ENCODE results near the gene RPL41. TPM values are rescaled to one million over a fixed set of nuclear protein-coding genes. Genes with fewer than 3 reads are reported as not detected.
"Not testable (repeated sequence)": the region's sequence is repeated elsewhere in the genome, so short reads cannot be mapped to it uniquely, and the experiment has no call there.

Gene RPL41
- total RNA-seq, 2 experiments from 2014 or later: 4,462 to 4,551 TPM

- POLR2A ChIA-PET: interaction anchor here (0.5 to 4.8 kb wide), 25 partner anchors 8 to 375 kb away, joined by 3 to 111 read pairs (median 8); partner anchors contain the start of genes ERBB3, ESYT1, MYL6B and ORMDL2
- Mint-ChIP-seq H3K4me1 (peaks cover 46% of the 10 kb centered on the region), H3K36me3 (peaks cover 29% of the 10 kb centered on the region), H3K4me3 (peak overlapping the region; percentile 90), H3K27me3 (no peaks in the 10 kb centered on the region), H3K9me3 (no peaks in the 10 kb centered on the region), H3K27ac (peak overlapping the region; percentile 95)
- DNase-seq: no peak
- ATAC-seq (ENCODE audit: low read depth): peak; percentile 3
Measured at GRCh38 chr12:56104815-56105608, 11.4 kb upstream of the RPL41 start.

DNA sequence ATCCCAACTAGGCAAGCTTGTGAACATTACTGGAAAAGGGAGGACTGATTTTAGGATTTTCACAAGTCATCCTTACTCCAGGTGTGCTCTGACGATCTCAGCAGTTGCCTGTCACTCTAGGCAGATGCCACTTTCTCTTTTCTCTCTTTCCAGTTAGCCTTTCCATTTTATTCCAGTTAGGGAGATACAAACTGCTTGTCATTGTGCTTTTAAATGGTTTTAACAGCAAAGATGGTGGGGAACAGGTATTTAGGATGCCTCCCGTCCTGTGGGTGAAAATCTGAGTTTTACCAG, 10.9 kb upstream of the RPL41 start:
- Mint-ChIP-seq H3K9me3 (no peaks in the 10 kb centered on the region), H3K27ac (peak overlapping the region; percentile 95), H3K36me3 (peaks cover 31% of the 10 kb centered on the region), H3K4me1 (peaks cover 48% of the 10 kb centered on the region), H3K4me3 (peak overlapping the region; percentile 90), H3K27me3 (no peaks in the 10 kb centered on the region)
- ATAC-seq (ENCODE audit: low read depth) (no peak), DNase-seq (no peak)
- POLR2A ChIA-PET: interaction anchor here (0.5 to 4.8 kb wide), 14 partner anchors 11 to 359 kb away, joined by 3 to 111 read pairs (median 10); partner anchors contain the start of genes ERBB3, ESYT1, MYL6B and ORMDL2

DNA sequence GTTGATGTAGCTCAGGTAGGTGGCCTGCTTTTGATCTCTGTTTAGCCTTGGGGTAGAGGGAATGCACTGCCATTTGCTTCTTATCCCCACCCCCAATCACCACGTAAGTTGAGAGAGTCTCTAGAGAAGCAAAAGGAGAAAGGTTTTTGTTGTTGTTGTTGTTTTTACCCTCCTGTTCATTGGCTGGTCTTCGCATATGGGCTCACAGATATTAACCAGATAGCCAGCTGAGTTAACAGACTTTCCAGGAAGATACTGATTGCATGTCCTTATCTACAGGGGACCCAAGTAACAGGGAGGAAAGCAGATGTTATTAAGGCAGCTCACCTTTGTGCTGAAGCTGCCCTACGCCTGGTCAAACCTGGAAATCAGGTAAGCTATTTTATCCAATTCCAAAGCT, 9.2 kb upstream of the RPL41 start:
- peaks cover 42% of the 10 kb centered on the region for H3K4me1 Mint-ChIP-seq
- H3K9me3 Mint-ChIP-seq: no peaks in the 10 kb centered on the region
- peak overlapping the region; percentile 64 for H3K27ac Mint-ChIP-seq
- POLR2A ChIA-PET: interaction anchor here (1.5 to 3.1 kb wide), 2 partner anchors 10 to 12 kb away, joined by 3 to 21 read pairs; partner anchors contain the start of genes RPL41 and ZC3H10
- ATAC-seq (ENCODE audit: low read depth): no peak
- no peaks in the 10 kb centered on the region for H3K27me3 Mint-ChIP-seq
- DNase-seq: no peak
- peaks cover 36% of the 10 kb centered on the region for H3K36me3 Mint-ChIP-seq
- H3K4me3 Mint-ChIP-seq: peak overlapping the region; percentile 35

- no peak for ATAC-seq (ENCODE audit: low read depth)
- no peak for DNase-seq
- Mint-ChIP-seq H3K9me3 (no peaks in the 10 kb centered on the region), H3K27me3 (no peaks in the 10 kb centered on the region), H3K27ac (peak overlapping the region; percentile 16), H3K4me1 (peaks cover 28% of the 10 kb centered on the region), H3K4me3 (no peak overlapping the region), H3K36me3 (peaks cover 47% of the 10 kb centered on the region)
- POLR2A ChIA-PET: interaction anchor here (1.0 to 1.2 kb wide), 2 partner anchors 25 to 64 kb away, joined by 3 read pairs; no protein-coding TSS in a partner anchor
Measured at GRCh38 chr12:56110571-56110970, 5.9 kb upstream of the RPL41 start.

DNA sequence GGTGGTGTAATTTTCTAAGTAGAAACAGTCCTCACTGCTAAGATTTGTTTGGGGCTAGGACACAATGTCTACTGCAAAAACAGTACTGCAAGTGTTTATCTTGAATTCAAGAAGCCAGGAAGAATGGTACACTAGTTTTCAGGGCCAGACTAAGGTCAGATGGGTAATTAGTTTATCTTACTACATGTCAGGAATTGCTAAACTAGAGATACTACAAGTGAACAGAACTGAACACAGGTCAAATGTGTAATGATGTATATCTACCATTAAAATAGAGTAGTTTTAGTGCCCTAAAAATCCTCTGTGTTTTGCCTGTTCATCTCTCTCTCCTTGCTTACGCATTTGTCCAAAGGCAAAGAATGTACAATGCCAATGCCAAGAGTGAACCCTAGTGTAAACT, 2.3 kb upstream of the RPL41 start:
- ATAC-seq (ENCODE audit: low read depth) (no peak), DNase-seq (no peak)
- Mint-ChIP-seq H3K4me3 (no peak overlapping the region), H3K4me1 (peaks cover 21% of the 10 kb centered on the region), H3K27me3 (no peaks in the 10 kb centered on the region), H3K36me3 (peaks cover 47% of the 10 kb centered on the region), H3K9me3 (no peaks in the 10 kb centered on the region), H3K27ac (peak overlapping the region; percentile 17)
- POLR2A ChIA-PET: interaction anchor here (1.9 kb wide), 1 partner anchor 10 kb away, joined by 18 read pairs; the partner anchor contains the start of gene PA2G4

DNA sequence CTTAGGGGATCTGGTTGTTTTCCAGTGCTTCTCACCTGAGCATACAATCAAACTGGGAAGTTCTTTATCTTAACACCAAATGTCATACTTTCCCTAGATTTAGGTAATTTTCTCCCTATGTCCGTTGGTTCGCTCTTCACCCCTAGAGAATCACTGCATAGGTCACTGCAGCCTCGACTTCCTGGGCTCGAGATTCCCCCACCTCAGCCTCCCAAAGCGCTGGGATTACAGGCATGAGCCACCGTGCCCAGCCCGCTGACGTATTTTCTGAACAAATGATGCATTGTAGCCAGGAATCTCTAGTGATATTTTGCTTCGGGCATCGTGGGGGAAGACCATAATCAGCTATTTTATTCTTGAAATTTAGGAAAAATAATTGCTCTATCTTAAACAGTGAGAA, 1.1 kb upstream of the RPL41 start:
- peak overlapping the region; percentile 98 for H3K4me3 Mint-ChIP-seq
- ATAC-seq (ENCODE audit: low read depth): no peak
- no peaks in the 10 kb centered on the region for H3K9me3 Mint-ChIP-seq
- POLR2A ChIA-PET: interaction anchor here (0.6 to 5.3 kb wide), 8 partner anchors 7 to 298 kb away, joined by 3 to 111 read pairs (median 5); partner anchors contain the start of genes ORMDL2, PA2G4 and SARNP
- H3K27me3 Mint-ChIP-seq: no peaks in the 10 kb centered on the region
- peak overlapping the region; percentile 99 for H3K27ac Mint-ChIP-seq
- peaks cover 46% of the 10 kb centered on the region for H3K36me3 Mint-ChIP-seq
- H3K4me1 Mint-ChIP-seq: peaks cover 30% of the 10 kb centered on the region
- DNase-seq: no peak

- POLR2A ChIA-PET: interaction anchor here (0.5 to 5.3 kb wide), 26 partner anchors 9 to 401 kb away, joined by 3 to 111 read pairs (median 6); partner anchors contain the start of genes BLOC1S1, CNPY2, COQ10A and ERBB3
- peak overlapping the region; percentile 98 for H3K4me3 Mint-ChIP-seq
- H3K36me3 Mint-ChIP-seq: peaks cover 33% of the 10 kb centered on the region
- peaks cover 25% of the 10 kb centered on the region for H3K4me1 Mint-ChIP-seq
- H3K27me3 Mint-ChIP-seq; H3K9me3 Mint-ChIP-seq; ATAC-seq (ENCODE audit: low read depth); DNase-seq: not testable (repeated sequence)
- peak overlapping the region; percentile 99 for H3K27ac Mint-ChIP-seq
Measured at GRCh38 chr12:56117082-56117706, 761 bp downstream of the RPL41 start.

DNA sequence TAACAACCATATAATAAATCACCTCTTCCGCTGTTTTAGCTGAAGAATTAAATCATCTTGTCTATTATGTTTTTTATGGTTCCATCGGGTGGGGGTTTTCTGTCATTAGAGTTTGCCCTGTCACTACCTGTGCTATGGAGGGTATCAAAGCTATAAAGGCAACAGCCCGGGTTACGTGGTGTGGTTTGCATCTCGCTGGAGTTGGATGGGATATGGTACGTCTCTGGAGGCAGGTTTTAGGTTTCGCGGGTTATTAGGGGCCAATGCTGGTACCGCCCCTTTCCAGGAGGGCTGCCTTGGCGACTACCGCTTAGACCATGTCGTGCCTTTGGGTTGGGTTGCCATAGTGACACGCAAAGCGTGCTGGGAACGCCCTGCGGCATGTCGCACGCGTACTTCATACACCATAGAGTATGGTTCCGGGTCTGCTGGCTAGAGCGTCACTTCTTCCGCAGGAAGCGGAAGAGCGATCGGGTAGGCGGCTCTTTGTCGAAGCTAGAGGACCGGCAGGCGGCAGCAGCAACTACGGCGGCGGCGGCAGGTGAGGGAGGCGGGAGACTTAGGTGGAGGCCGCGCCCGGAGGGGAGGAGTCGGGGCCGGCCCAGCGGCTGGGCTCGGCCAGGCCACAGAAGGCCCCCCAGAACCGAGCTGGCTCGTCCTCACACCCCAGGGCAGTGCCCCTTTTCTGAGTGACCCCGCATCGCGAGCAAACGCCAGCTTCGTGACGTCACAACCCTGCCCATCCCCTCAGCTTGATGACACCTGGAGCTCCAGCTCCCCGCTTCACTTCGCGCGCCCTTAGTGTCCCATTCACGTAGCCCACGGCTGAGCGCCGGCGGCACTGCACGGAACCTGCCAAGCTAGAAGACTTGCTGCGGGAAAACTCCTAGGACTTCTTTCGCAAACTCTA, 1.6 kb downstream of the RPL41 start, which contains the start of gene ZC3H10:
Gene ZC3H10 (plus strand): TSS at position 489 of the 910 bp plus-strand sequence. CDS start 2,297 bp downstream, outside the sequence.
- Mint-ChIP-seq H3K27me3 (no peaks in the 10 kb centered on the region), H3K36me3 (peaks cover 26% of the 10 kb centered on the region), H3K27ac (peak within 1 kb of the TSS; percentile 99), H3K9me3 (no peaks in the 10 kb centered on the region), H3K4me3 (peak within 1 kb of the TSS; percentile 98), H3K4me1 (peaks cover 24% of the 10 kb centered on the region)
- ATAC-seq (ENCODE audit: low read depth): peak; percentile 81
- POLR2A ChIA-PET: interaction anchor here (0.5 to 5.3 kb wide), 39 partner anchors 8 to 389 kb away, joined by 3 to 111 read pairs (median 4); partner anchors contain the start of genes ANKRD52, CNPY2, COQ10A and DNAJC14
- peak; percentile 94 for DNase-seq

GRCh38 chr12:56118688-56119357, 2.4 kb downstream of the RPL41 start:
- Mint-ChIP-seq H3K4me3 (peak overlapping the region; percentile 98), H3K9me3 (no peaks in the 10 kb centered on the region), H3K27ac (peak overlapping the region; percentile 99), H3K4me1 (peaks cover 26% of the 10 kb centered on the region), H3K36me3 (peaks cover 18% of the 10 kb centered on the region), H3K27me3 (no peaks in the 10 kb centered on the region)
- DNase-seq: no peak
- POLR2A ChIA-PET: interaction anchor here (0.6 to 5.3 kb wide), 37 partner anchors 10 to 390 kb away, joined by 3 to 111 read pairs (median 4); partner anchors contain the start of genes ANKRD52, CNPY2, COQ10A and DNAJC14
- ATAC-seq (ENCODE audit: low read depth): no peak

- H3K27me3 Mint-ChIP-seq: no peaks in the 10 kb centered on the region
- ATAC-seq (ENCODE audit: low read depth) (no peak), DNase-seq (no peak)
- no peaks in the 10 kb centered on the region for H3K9me3 Mint-ChIP-seq
- H3K27ac Mint-ChIP-seq: peak overlapping the region; percentile 99
- H3K4me3 Mint-ChIP-seq: peak overlapping the region; percentile 98
- peaks cover 12% of the 10 kb centered on the region for H3K36me3 Mint-ChIP-seq
- peaks cover 28% of the 10 kb centered on the region for H3K4me1 Mint-ChIP-seq
- POLR2A ChIA-PET: interaction anchor here (1.1 to 5.3 kb wide), 12 partner anchors 10 to 148 kb away, joined by 3 to 111 read pairs (median 12); partner anchors contain the start of genes ANKRD52, COQ10A, ESYT1 and MYL6
Measured at GRCh38 chr12:56119361-56119796, 2.9 kb downstream of the RPL41 start.

- Mint-ChIP-seq H3K4me3 (no peak overlapping the region), H3K27me3 (no peaks in the 10 kb centered on the region), H3K27ac (peak overlapping the region; percentile 3), H3K4me1 (peaks cover 31% of the 10 kb centered on the region), H3K9me3 (no peaks in the 10 kb centered on the region), H3K36me3 (peaks cover 12% of the 10 kb centered on the region)
- POLR2A ChIA-PET: interaction anchor here (1.1 to 4.5 kb wide), 5 partner anchors 9 to 69 kb away, joined by 3 to 66 read pairs (median 7); partner anchors contain the start of genes ESYT1 and SMARCC2
- DNase-seq: no peak
- no peak for ATAC-seq (ENCODE audit: low read depth)
Measured at GRCh38 chr12:56120158-56120846, 3.9 kb downstream of the RPL41 start.
